ENCODE results near the gene LZTR1.
"Not testable (repeated sequence)": the region's sequence is repeated elsewhere in the genome, so short reads cannot be mapped to it uniquely, and the experiment has no call there.

The LZTR1 gene

GRCh38 chr22:20981787-20982562 lies at the start of gene LZTR1:
Gene LZTR1 (plus strand): TSS chr22:20982297. CDS start chr22:20982372, 75 bp downstream.
- peak; percentile 53 to 96 (median 86) for DNase-seq

GRCh38 chr22:20933910-20934309 lies 48.2 kb upstream of the LZTR1 start:
- DNase-seq = no peak

- DNase-seq = not testable (repeated sequence)
Observed at GRCh38 chr22:20935049-20935448, 47.0 kb upstream of the LZTR1 start.

- DNase-seq = not testable (repeated sequence)
Observed at GRCh38 chr22:20935780-20936539, 46.1 kb upstream of the LZTR1 start.

GRCh38 chr22:20937031-20937793 lies 44.9 kb upstream of the LZTR1 start:
- DNase-seq = no peak

- DNase-seq = no peak
Observed at GRCh38 chr22:20937794-20938671, 44.1 kb upstream of the LZTR1 start.

- not testable (repeated sequence) for DNase-seq
Observed at GRCh38 chr22:20939457-20940185, 42.5 kb upstream of the LZTR1 start.

- DNase-seq = peak in 2 of 58 donors; percentile 27 to 31
Observed at GRCh38 chr22:20940186-20940651, 41.9 kb upstream of the LZTR1 start.

GRCh38 chr22:20940904-20941385 lies 41.2 kb upstream of the LZTR1 start:
- no peak for DNase-seq

GRCh38 chr22:20942203-20942902 lies 39.7 kb upstream of the LZTR1 start:
- DNase-seq = not testable (repeated sequence)

- DNase-seq = no peak
Observed at GRCh38 chr22:20943104-20943933, 38.8 kb upstream of the LZTR1 start.

- DNase-seq = no peak
Observed at GRCh38 chr22:20944042-20944441, 38.1 kb upstream of the LZTR1 start.

- DNase-seq = no peak
Observed at GRCh38 chr22:20945578-20945934, 36.5 kb upstream of the LZTR1 start.

GRCh38 chr22:20946080-20946986 lies 35.8 kb upstream of the LZTR1 start:
- no peak for DNase-seq

GRCh38 chr22:20946991-20947390 lies 35.1 kb upstream of the LZTR1 start:
- no peak for DNase-seq

- DNase-seq = no peak
Observed at GRCh38 chr22:20948450-20948849, 33.6 kb upstream of the LZTR1 start.

GRCh38 chr22:20948989-20949388 lies 33.1 kb upstream of the LZTR1 start:
- no peak for DNase-seq
